Cardiac muscle cell (in vitro differentiated cells and primary cell): ENCODE measurements around the gene GALC. TPM values are rescaled to one million over a fixed set of nuclear protein-coding genes. Genes with fewer than 3 reads are reported as not detected.

ENCODE experiments used
- DNase-seq, 2 donors: peaks; one replicate each; pipeline versions ENCODE4 v3.0.0 to v3.0.0-alpha.2; 2010 to 2017; ENCODE audit warnings: low read depth in 1 of 2, low spot score in 1 of 2
- H3K27ac ChIP-seq: fragments of 200-600 bp; sonication (generic); 2 replicates; pipeline ENCODE4 v1.5.1; 2016
- H3K27me3 ChIP-seq: fragments of 200-600 bp; sonication (generic); 2 replicates; pipeline ENCODE4 v1.6.0; 2016; ENCODE audit warnings: control low read depth
- H3K36me3 ChIP-seq: fragments of 200-600 bp; sonication (generic); 2 replicates; pipeline ENCODE4 v1.5.1; 2016; ENCODE audit warnings: control low read depth
- H3K4me1 ChIP-seq: fragments of 200-600 bp; sonication (generic); 2 replicates; pipeline ENCODE4 v1.8.1; 2017; ENCODE audit warnings: low read depth, mild to moderate bottlenecking, mixed run types
- H3K4me3 ChIP-seq: fragments of 200-600 bp; sonication (generic); 2 replicates; pipeline ENCODE4 v1.5.1; 2016; ENCODE audit warnings: mild to moderate bottlenecking
- H3K9me3 ChIP-seq: fragments of 200-600 bp; sonication (generic); 2 replicates; pipeline ENCODE4 v1.5.1; 2017; ENCODE audit warnings: low read depth, mild to moderate bottlenecking, control low read depth
- CTCF ChIP-seq: IDR thresholded peaks from 2 replicates; pipeline ENCODE4 v1.5.1; 2012; ENCODE audit warnings: low read depth, mild to moderate bottlenecking, low read length
- polyA plus RNA-seq: library from polyadenylated mRNA; unstranded; fragments of >200 nt; fragmentation: Nextera tagmentation; extraction: Ambion mirVana; gene quantifications from 2 replicates; pipeline ENCODE4 v1.2.1, GENCODE V29; 2016
- total RNA-seq: library from RNA; depleted of rRNA; stranded (reverse); fragments of >200 nt; gene quantifications from 2 replicates; pipeline ENCODE4 v1.2.3, GENCODE V29; 2016

The GALC gene
- total and polyA plus RNA-seq, 2 experiments from 2014 or later: 31.3 to 41.9 TPM

DNA sequence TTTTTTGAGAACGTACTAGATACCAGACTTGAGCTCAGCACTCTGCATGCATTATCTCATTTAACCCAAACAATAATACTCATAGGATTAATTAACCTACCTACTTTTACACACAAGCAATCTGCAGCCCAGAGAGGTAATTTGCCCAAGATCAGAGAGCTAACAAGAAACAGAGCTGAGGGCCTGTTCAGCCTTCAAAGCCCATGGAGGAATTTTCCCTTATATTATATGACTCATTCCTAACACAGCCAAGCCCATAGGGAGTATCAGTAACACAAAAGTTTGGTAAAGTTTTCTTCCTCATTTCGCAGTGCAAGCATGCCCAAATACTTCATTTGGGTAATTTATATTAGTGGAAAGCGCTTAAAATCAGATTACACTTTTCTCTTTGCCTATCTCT is 94.7 kb downstream of the GALC start:
- no peak for DNase-seq
- Histone ChIP-seq H3K27me3 (no peaks in the 10 kb centered on the region), H3K36me3 (no peaks in the 10 kb centered on the region), H3K4me3 (no peak overlapping the region), H3K27ac (no peak overlapping the region), H3K4me1 (peaks cover 17% of the 10 kb centered on the region), H3K9me3 (no peaks in the 10 kb centered on the region)
- no peak for TF ChIP-seq CTCF

GRCh38 chr14:87896393-87897380 is 96.3 kb downstream of the GALC start:
- Histone ChIP-seq H3K36me3 (no peaks in the 10 kb centered on the region), H3K27ac (no peak overlapping the region), H3K4me3 (no peak overlapping the region), H3K9me3 (no peaks in the 10 kb centered on the region), H3K27me3 (no peaks in the 10 kb centered on the region), H3K4me1 (peaks cover 15% of the 10 kb centered on the region)
- peak; percentile 64 for TF ChIP-seq CTCF
- DNase-seq: peak; percentile 71 to 82

GRCh38 chr14:87894920-87895319 is 98.1 kb downstream of the GALC start:
- no peak for DNase-seq
- H3K27ac ChIP-seq: no peak overlapping the region
- no peaks in the 10 kb centered on the region for H3K9me3 ChIP-seq
- no peak overlapping the region for H3K4me3 ChIP-seq
- peaks cover 11% of the 10 kb centered on the region for H3K4me1 ChIP-seq
- no peak for TF ChIP-seq CTCF
- H3K36me3 ChIP-seq: no peaks in the 10 kb centered on the region
- no peaks in the 10 kb centered on the region for H3K27me3 ChIP-seq

GRCh38 chr14:87892763-87893162 is 100.2 kb downstream of the GALC start:
- Histone ChIP-seq H3K4me3 (no peak overlapping the region), H3K36me3 (no peaks in the 10 kb centered on the region), H3K27ac (no peak overlapping the region), H3K27me3 (no peaks in the 10 kb centered on the region), H3K4me1 (no peaks in the 10 kb centered on the region), H3K9me3 (no peaks in the 10 kb centered on the region)
- no peak for TF ChIP-seq CTCF
- DNase-seq: no peak

DNA sequence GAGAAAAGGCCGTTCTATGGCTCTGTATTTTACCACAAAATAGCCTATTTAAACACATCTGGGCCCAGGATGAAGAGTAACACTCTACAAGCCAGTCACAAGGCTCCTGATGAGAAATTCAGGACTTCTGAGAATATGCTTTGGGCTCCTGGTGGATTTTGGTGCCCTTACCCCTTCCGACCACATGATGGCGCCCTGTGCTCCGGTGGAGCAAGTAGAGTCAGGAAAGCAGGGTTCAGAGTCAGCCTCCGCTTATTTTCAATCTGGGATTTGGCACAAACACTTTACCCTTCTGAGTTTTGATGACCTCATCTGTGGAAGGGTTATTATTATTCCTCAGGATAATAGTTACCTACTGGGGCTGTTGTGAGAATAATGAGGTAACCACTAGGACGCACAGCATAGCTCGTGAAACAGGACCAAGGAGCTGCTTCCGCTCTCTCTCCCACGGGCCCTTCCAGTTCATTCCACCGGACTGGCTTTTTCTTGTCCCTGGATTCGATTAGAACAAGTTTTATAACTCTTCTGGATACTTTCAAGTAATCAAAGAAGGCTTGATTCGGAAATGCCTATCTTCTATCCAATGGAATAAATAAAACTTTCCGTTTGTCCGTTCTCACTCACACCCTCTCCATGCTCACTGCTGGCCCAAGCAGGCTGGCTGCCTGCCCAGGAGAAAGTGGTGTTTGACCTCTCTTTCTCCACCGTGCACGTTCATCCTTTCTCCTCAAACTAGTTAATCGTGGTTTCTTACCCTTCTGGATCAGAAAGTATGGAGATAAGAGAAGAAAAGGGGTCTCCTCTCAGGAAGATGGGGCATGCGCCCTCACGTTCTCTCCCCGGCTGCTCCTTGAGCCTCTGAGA is 104.6 kb downstream of the GALC start:
- Histone ChIP-seq H3K36me3 (no peaks in the 10 kb centered on the region), H3K27me3 (no peaks in the 10 kb centered on the region), H3K4me3 (no peak overlapping the region), H3K27ac (no peak overlapping the region), H3K9me3 (no peaks in the 10 kb centered on the region), H3K4me1 (no peaks in the 10 kb centered on the region)
- peak in 1 of 2 donors; percentile 19 for DNase-seq
- TF ChIP-seq CTCF: peak; percentile 38
